ENCODE results near the gene SUN3. TPM values are rescaled to one million over a fixed set of nuclear protein-coding genes. Genes with fewer than 3 reads are reported as not detected.

Gene SUN3
- total and polyA plus RNA-seq, 2 of the 13 experiments (the other 11 are each of a cell fraction or from before 2014, with no cell fraction given): not detected

DNA sequence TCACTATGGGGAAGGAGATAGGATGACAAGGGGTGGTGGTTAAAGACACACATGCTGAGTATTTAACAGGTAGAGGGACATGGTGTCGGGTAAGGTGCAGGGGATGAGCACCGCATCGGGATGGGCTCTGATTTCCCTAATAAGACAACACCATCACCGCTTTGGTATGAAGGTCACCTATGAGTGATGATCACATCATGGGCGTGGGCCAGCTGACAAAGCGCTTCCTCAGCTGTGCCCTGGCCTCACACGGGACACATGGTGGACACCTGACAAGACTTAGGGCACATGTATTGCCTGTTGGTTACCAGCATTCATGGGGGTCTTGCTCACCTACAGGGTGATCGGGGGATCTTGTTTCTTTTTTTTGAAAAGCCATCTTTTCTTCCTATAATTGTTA is 19.2 kb upstream of the SUN3 start:
- FAIRE-seq (no peak), DNase-seq (ENCODE audit: low spot score) (no peak), ATAC-seq (no peak)
- intact Hi-C loops (cut with micrococcal nuclease; ENCODE audit: unreplicated experiment) (no loop called here), in situ Hi-C loops (cut with HindIII; ENCODE audit: extremely low pct_ligation_motif_present, low pct_unique_long_range_greater_than_20kb) (no loop called here)
- H3K27me3 ChIP-seq (ENCODE audit: control insufficient read depth in 1 of 2, insufficient read depth in 2 of 2, low read length in 2 of 2): peaks cover 3 to 42% of the 10 kb centered on the region in 2 experiments; a peak in 3 of 5 replicates
- no peak overlapping the region for H3K4me2 ChIP-seq (ENCODE audit: low read depth, low read length)
- no peaks in the 10 kb centered on the region for H3K9me3 ChIP-seq (ENCODE audit: low read length)
- H3K36me3 ChIP-seq (replicated peaks in 1 of 2; ENCODE audit: control insufficient read depth in 1 of 2, insufficient read depth in 2 of 2, low read length in 2 of 2): no peaks in the 10 kb centered on the region
- H4K20me1 ChIP-seq (ENCODE audit: insufficient read depth, low read length): no peaks in the 10 kb centered on the region
- H3K4me3 ChIP-seq (replicated peaks in 1 of 3; ENCODE audit: insufficient read depth in 1 of 3, low read depth in 2 of 3, low read length in 3 of 3): no peak overlapping the region
- no peak for TF ChIP-seq CBX1 (IDR thresholded peaks at IDR 0.05; ENCODE audit: low read depth)
- TF ChIP-seq, protein P1, sequence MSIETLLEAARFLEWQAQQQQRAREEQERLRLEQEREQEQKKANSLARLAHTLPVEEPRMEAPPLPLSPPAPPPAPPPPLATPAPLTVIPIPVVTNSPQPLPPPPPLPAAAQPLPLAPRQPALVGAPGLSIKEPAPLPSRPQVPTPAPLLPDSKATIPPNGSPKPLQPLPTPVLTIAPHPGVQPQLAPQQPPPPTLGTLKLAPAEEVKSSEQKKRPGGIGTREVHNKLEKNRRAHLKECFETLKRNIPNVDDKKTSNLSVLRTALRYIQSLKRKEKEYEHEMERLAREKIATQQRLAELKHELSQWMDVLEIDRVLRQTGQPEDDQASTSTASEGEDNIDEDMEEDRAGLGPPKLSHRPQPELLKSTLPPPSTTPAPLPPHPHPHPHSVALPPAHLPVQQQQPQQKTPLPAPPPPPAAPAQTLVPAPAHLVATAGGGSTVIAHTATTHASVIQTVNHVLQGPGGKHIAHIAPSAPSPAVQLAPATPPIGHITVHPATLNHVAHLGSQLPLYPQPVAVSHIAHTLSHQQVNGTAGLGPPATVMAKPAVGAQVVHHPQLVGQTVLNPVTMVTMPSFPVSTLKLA (IDR thresholded peaks at IDR 0.05): peak; percentile 36; the same call in 1 of the 2 replicates
- 42% methylated on average over 6 of the region's 8 CpGs for WGBS (ENCODE audit: low lambda C conversion rate)
- H3K79me2 ChIP-seq (ENCODE audit: insufficient read depth, low read length): no peaks in the 10 kb centered on the region
- no peak overlapping the region for H3K27ac ChIP-seq (ENCODE audit: extremely low read length, insufficient read depth, low read length)
- no peak overlapping the region for H3K9ac ChIP-seq (ENCODE audit: insufficient read depth, low read depth, low read length)
- no peak overlapping the region for H2AFZ ChIP-seq (ENCODE audit: low read length)
- no peaks in the 10 kb centered on the region for H3K4me1 ChIP-seq (ENCODE audit: insufficient read depth, low read length)
- POLR2A ChIA-PET: no interaction called here
- BruUV-seq (replicated peaks): no TSS peak
- CTCF ChIA-PET (ENCODE audit: low intra/inter-chr PET ratio, low total read pairs): no interaction called here

DNA sequence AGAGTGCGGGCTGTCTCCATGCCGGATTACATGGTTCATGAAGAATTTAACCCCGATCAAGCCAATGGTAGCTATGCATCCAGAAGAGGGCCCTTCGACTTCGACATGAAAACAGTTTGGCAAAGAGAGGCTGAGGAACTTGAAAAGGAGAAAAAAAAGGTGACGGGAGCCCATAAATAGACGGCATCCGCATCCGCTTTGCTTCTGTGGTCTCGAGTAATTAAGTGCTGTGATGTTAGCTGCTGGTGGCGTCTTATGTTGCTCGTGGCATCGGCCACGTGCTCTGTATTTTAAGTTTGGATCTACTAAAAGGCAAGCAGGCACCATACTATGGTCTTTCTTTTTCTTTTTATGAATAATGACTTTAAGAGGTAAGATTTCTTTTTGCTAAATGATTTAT is 17.6 kb upstream of the SUN3 start:
- Histone ChIP-seq H3K4me2 (ENCODE audit: low read depth, low read length) (no peak overlapping the region), H4K20me1 (ENCODE audit: insufficient read depth, low read length) (no peaks in the 10 kb centered on the region), H3K27ac (ENCODE audit: extremely low read length, insufficient read depth, low read length) (no peak overlapping the region), H3K36me3 (replicated peaks in 1 of 2; ENCODE audit: control insufficient read depth in 1 of 2, insufficient read depth in 2 of 2, low read length in 2 of 2) (no peaks in the 10 kb centered on the region), H3K4me3 (replicated peaks in 1 of 3; ENCODE audit: insufficient read depth in 1 of 3, low read depth in 2 of 3, low read length in 3 of 3) (no peak overlapping the region), H3K27me3 (ENCODE audit: control insufficient read depth in 1 of 2, insufficient read depth in 2 of 2, low read length in 2 of 2) (peaks cover 6 to 54% of the 10 kb centered on the region in 2 experiments; a peak in 4 of 5 replicates), H3K79me2 (ENCODE audit: insufficient read depth, low read length) (no peaks in the 10 kb centered on the region), H3K9me3 (ENCODE audit: low read length) (no peaks in the 10 kb centered on the region), H3K9ac (ENCODE audit: insufficient read depth, low read depth, low read length) (no peak overlapping the region), H3K4me1 (ENCODE audit: insufficient read depth, low read length) (no peaks in the 10 kb centered on the region), H2AFZ (ENCODE audit: low read length) (no peak overlapping the region)
- FAIRE-seq (no peak), ATAC-seq (no peak), DNase-seq (ENCODE audit: low spot score) (no peak)
- ChIA-PET POLR2A (no interaction called here), CTCF (ENCODE audit: low intra/inter-chr PET ratio, low total read pairs) (no interaction called here)
- in situ Hi-C loops (cut with HindIII; ENCODE audit: extremely low pct_ligation_motif_present, low pct_unique_long_range_greater_than_20kb) (no loop called here), intact Hi-C loops (cut with micrococcal nuclease; ENCODE audit: unreplicated experiment) (no loop called here)
- no TSS peak for BruUV-seq (replicated peaks)
- 24% methylated on average over 14 of the region's 14 CpGs for WGBS (ENCODE audit: low lambda C conversion rate)
- TF ChIP-seq, protein P2, sequence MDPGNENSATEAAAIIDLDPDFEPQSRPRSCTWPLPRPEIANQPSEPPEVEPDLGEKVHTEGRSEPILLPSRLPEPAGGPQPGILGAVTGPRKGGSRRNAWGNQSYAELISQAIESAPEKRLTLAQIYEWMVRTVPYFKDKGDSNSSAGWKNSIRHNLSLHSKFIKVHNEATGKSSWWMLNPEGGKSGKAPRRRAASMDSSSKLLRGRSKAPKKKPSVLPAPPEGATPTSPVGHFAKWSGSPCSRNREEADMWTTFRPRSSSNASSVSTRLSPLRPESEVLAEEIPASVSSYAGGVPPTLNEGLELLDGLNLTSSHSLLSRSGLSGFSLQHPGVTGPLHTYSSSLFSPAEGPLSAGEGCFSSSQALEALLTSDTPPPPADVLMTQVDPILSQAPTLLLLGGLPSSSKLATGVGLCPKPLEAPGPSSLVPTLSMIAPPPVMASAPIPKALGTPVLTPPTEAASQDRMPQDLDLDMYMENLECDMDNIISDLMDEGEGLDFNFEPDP (CRISPR knock-in tag; conservative IDR thresholded peaks at IDR 0.05): no peak
- TF ChIP-seq KLF13 (CRISPR knock-in tag; IDR thresholded peaks at IDR 0.05): no peak
- TF ChIP-seq FOXK1 (CRISPR knock-in tag; IDR thresholded peaks at IDR 0.05; ENCODE audit: borderline replicate concordance, low read depth): no peak
- TF ChIP-seq ZSCAN9 (CRISPR knock-in tag; IDR thresholded peaks at IDR 0.05; ENCODE audit: borderline replicate concordance): no peak
- no peak for TF ChIP-seq ZNF878 (CRISPR knock-in tag; IDR thresholded peaks at IDR 0.05)
- TF ChIP-seq ZNF660 (CRISPR knock-in tag; IDR thresholded peaks at IDR 0.05; ENCODE audit: borderline replicate concordance, low read depth): no peak
- TF ChIP-seq MTA1 (CRISPR knock-in tag; IDR thresholded peaks at IDR 0.05; ENCODE audit: borderline replicate concordance): no peak
- TF ChIP-seq ZBTB1 (CRISPR knock-in tag; IDR thresholded peaks at IDR 0.05; ENCODE audit: borderline replicate concordance): no peak
- TF ChIP-seq ZNF83 (CRISPR knock-in tag; IDR thresholded peaks at IDR 0.05; ENCODE audit: borderline replicate concordance): no peak
- no peak for TF ChIP-seq ZNF75D (CRISPR knock-in tag; IDR thresholded peaks at IDR 0.05; ENCODE audit: borderline replicate concordance)
- no peak for TF ChIP-seq PHF21A (CRISPR knock-in tag; IDR thresholded peaks at IDR 0.05)
- TF ChIP-seq NFKB2 (CRISPR knock-in tag; IDR thresholded peaks at IDR 0.05; ENCODE audit: borderline replicate concordance): no peak
- TF ChIP-seq, protein P3, sequence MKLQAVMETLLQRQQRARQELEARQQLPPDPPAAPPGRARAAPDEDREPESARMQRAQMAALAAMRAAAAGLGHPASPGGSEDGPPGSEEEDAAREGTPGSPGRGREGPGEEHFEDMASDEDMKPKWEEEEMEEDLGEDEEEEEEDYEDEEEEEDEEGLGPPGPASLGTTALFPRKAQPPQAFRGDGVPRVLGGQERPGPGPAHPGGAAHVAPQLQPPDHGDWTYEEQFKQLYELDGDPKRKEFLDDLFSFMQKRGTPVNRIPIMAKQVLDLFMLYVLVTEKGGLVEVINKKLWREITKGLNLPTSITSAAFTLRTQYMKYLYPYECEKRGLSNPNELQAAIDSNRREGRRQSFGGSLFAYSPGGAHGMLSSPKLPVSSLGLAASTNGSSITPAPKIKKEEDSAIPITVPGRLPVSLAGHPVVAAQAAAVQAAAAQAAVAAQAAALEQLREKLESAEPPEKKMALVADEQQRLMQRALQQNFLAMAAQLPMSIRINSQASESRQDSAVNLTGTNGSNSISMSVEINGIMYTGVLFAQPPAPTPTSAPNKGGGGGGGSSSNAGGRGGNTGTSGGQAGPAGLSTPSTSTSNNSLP (IDR thresholded peaks at IDR 0.05; ENCODE audit: low read depth, low read length): no peak

Measured in HepG2 (cell line).